ENCODE data around the gene EFCAB6. TPM values are rescaled to one million over a fixed set of nuclear protein-coding genes. Genes with fewer than 3 reads are reported as not detected.

The EFCAB6 gene
- total and polyA plus RNA-seq, 9 of the 15 experiments (the other 6 are each of a cell fraction or from before 2014, with no cell fraction given) = 0.06 TPM; not detected in 8

DNA sequence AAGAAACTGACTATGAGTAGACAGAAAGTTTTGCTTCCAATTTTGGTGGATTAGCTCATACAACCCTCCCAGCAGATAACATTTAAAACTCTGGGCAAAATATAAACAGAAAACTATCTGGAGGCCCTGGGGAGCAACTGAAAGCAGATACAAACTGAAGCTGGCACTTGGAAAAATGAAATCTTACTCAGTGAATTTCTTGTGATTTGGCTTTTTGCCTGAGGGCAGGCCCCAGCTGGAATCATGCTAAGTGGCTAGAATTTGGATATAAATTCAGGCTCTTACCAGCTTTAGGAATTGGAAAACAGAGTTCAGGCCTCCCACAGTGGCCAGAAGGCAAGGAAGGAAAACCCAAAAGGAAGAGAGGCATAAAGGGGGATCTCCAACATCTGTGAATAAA, 85.8 kb downstream of the EFCAB6 start (continued):
- TF ChIP-seq PHF20 (IDR thresholded peaks at IDR 0.05; ENCODE audit: partially characterized antibody) (no peak), ZFP30 (CRISPR knock-in tag; IDR thresholded peaks at IDR 0.05; ENCODE audit: borderline replicate concordance) (no peak), MYNN (IDR thresholded peaks at IDR 0.05) (no peak), MYNN (CRISPR knock-in tag; IDR thresholded peaks at IDR 0.05) (no peak), CXXC5 (CRISPR knock-in tag; IDR thresholded peaks at IDR 0.05) (no peak)

GRCh38 chr22:43723816-43724215, 88.3 kb downstream of the EFCAB6 start:
- H4K20me1 ChIP-seq (replicated peaks; ENCODE audit: control insufficient read depth, insufficient read depth, low read length) = no peaks in the 10 kb centered on the region
- H3K27ac ChIP-seq (ENCODE audit: extremely low read depth, low read depth, low read length) = no peak overlapping the region
- intact Hi-C loops (cut with micrococcal nuclease) (no loop called here), in situ Hi-C loops (cut with MboI) (no loop called here)
- TF ChIP-seq FOXA1 (IDR thresholded peaks at IDR 0.05; ENCODE audit: borderline replicate concordance) (no peak), ZNF212 (CRISPR knock-in tag; IDR thresholded peaks at IDR 0.05) (no peak), BCLAF1 (IDR thresholded peaks at IDR 0.05; ENCODE audit: borderline replicate concordance in 1 of 2, control insufficient read depth in 1 of 2, low read depth in 2 of 2, low read length in 1 of 2) (no peak), ZBED1 (IDR thresholded peaks at IDR 0.05) (no peak), ZNF77 (CRISPR knock-in tag; IDR thresholded peaks at IDR 0.05) (no peak), COPS2 (conservative IDR thresholded peaks at IDR 0.05) (no peak), ELF4 (CRISPR knock-in tag; IDR thresholded peaks at IDR 0.05) (no peak), LCOR (CRISPR knock-in tag; IDR thresholded peaks at IDR 0.05) (no peak), HDAC1 (IDR thresholded peaks at IDR 0.05) (no peak), FOXJ3 (CRISPR knock-in tag; IDR thresholded peaks at IDR 0.05) (no peak), ZBTB17 (CRISPR knock-in tag; IDR thresholded peaks at IDR 0.05) (no peak), MED1 (CRISPR knock-in tag; IDR thresholded peaks at IDR 0.05; ENCODE audit: borderline replicate concordance) (no peak)
- TF ChIP-seq, protein P1, sequence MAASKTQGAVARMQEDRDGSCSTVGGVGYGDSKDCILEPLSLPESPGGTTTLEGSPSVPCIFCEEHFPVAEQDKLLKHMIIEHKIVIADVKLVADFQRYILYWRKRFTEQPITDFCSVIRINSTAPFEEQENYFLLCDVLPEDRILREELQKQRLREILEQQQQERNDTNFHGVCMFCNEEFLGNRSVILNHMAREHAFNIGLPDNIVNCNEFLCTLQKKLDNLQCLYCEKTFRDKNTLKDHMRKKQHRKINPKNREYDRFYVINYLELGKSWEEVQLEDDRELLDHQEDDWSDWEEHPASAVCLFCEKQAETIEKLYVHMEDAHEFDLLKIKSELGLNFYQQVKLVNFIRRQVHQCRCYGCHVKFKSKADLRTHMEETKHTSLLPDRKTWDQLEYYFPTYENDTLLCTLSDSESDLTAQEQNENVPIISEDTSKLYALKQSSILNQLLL (CRISPR knock-in tag; IDR thresholded peaks at IDR 0.05; ENCODE audit: borderline replicate concordance) = no peak
- TF ChIP-seq, protein P2, sequence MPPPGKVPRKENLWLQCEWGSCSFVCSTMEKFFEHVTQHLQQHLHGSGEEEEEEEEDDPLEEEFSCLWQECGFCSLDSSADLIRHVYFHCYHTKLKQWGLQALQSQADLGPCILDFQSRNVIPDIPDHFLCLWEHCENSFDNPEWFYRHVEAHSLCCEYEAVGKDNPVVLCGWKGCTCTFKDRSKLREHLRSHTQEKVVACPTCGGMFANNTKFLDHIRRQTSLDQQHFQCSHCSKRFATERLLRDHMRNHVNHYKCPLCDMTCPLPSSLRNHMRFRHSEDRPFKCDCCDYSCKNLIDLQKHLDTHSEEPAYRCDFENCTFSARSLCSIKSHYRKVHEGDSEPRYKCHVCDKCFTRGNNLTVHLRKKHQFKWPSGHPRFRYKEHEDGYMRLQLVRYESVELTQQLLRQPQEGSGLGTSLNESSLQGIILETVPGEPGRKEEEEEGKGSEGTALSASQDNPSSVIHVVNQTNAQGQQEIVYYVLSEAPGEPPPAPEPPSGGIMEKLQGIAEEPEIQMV (tag; conservative IDR thresholded peaks at IDR 0.05; ENCODE audit: low read depth) = no peak
- H3K27me3 ChIP-seq (ENCODE audit: control insufficient read depth in 2 of 2, insufficient read depth in 2 of 2, low read length in 2 of 2) = peaks cover 0 to 2% of the 10 kb centered on the region in 2 experiments; a peak in 1 of 5 replicates
- no peaks in the 10 kb centered on the region for H3K9me1 ChIP-seq (ENCODE audit: control insufficient read depth, insufficient read depth, low read length)
- no peak for ATAC-seq
- no peaks in the 10 kb centered on the region for H3K4me1 ChIP-seq (replicated peaks in 1 of 2; ENCODE audit: control insufficient read depth in 2 of 2, insufficient read depth in 2 of 2, low read length in 2 of 2)
- ChIA-PET POLR2A (no interaction called here), CTCF (ENCODE audit: low intra/inter-chr PET ratio) (no interaction called here)
- no peak overlapping the region for H3K4me3 ChIP-seq
- H3K36me3 ChIP-seq (ENCODE audit: control insufficient read depth, insufficient read depth, low read length) = no peaks in the 10 kb centered on the region
- no TSS peak for BruUV-seq (replicated peaks)
- H2AFZ ChIP-seq (ENCODE audit: low read depth, low read length) = no peak overlapping the region
- FAIRE-seq = no peak
- no peak overlapping the region for H3K4me2 ChIP-seq (ENCODE audit: insufficient read depth, low read length)
- H3K79me2 ChIP-seq (ENCODE audit: control insufficient read depth, insufficient read depth, low read length) = no peaks in the 10 kb centered on the region
- H3K9me3 ChIP-seq (replicated peaks; ENCODE audit: control insufficient read depth, insufficient read depth, low read depth, low read length) = no peaks in the 10 kb centered on the region
- 0% methylated on average over 3 of the region's 3 CpGs for WGBS (ENCODE audit: insufficient coverage, low coverage, missing lambda C conversion rate)
- H3K9ac ChIP-seq (ENCODE audit: insufficient read depth in 1 of 2, low read depth in 2 of 2, low read length in 2 of 2) = no peak overlapping the region
- DNase-seq (ENCODE audit: extremely low read depth in 1 of 4, low spot score in 3 of 4) = no peak

All from K562 (cell line).